Measurements from ENCODE around the gene NSMF.

NSMF gene

DNA sequence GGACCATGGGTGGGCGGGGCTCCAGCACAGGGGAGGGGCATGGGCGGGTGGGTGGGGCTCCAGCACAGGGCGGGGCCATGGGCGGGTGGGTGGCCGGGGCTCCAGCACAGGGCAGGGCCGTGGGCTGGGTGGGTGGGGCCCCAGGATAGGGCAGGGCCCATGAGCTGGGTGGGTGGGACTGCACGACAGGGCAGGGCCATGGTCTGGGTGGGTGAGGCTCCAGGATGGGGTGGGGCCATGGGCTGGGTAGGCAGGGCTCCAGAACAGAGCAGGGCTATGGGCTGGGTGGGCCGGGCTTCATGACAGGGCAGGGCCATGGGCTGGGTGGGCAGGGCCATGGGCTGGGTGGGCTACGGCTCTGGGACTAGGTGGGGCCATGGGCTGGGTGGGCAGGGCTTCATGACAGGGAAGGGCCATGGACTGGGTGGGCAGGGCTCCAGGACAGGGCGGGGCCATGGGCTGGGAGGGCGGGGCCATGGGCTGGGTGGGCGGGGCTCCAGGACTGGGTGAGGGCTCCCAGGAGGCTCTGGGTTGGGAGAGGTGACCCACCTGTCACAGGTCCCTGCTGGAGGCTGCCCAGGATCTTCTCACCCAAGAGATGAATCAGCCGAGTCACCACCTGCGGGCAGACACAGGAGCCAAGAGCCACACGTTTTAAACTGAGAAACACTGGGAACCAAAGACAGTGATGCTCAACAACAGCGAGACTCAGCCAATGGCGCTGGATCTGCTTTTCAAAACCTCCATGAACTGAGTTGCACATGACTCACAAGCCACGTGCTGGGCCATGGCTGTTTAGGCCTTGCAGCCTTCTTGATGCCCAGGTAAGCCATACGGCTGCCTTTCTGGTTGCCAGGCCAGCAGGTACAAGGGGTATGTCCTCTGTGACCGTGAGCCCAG lies 33.6 kb upstream of the NSMF start:
- no peak for DNase-seq

DNA sequence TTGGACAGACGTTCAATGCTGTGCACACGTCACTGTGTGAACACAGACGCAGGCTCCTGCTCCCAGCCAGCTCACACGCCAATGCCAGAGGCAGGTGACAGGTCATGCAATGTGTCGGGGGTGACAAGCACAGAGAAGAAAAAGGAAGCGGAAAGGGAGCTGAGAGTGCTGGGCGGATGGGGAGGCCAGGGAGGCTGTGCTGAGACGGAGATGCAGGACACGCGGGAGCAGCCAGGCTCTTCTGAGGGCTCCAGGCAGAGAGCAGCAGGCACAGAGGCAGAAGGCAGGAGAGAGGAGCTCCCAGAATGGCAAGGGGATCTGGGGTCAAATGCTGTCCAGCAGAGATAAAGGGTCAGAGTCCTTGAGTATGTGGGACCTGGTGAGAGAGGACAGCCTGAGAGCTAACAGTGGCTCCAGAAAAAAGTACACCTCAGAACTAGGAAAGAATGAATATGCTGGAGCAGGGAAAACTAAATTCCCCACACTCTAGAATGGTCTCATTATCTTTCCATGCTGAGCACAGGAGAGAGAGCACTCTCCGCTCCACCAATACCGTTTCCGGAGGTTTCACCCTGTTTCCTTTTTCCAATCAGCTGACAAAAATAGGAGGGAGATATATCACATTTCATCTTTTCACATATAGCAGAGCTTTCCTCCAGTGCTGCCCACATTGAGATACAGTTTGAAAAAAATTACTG lies 32.8 kb upstream of the NSMF start:
- no peak for DNase-seq

DNA sequence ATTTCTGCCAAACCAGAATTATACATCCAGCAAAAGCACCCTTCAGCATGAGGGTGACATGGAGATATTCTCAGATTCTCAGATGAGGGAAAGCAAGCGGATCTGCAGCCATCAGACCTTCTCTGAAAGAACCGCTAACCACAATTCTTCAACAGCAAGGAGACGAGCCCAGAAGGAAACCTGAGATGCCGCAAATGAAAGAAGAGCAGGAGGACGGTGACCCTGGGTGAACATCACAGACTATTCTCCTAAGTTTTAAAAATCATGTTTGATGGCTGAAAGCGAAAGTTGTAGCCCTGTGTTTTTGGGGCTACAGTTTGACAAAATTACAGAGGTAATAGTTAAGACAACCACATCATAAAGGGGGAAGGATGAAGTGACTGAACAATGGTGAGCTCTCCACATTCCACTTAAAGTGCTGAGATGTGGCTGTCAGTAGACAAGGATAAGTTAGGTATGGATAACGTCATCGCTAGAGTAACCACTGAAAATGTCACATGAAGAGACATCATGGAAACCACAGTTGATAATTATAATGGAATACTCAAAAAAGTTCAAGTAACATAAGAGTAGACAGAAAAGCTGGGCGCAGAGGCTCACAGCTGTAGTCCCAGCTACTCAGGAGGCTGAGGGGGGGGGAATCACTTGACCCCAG lies 31.5 kb upstream of the NSMF start:
- DNase-seq = no peak

DNA sequence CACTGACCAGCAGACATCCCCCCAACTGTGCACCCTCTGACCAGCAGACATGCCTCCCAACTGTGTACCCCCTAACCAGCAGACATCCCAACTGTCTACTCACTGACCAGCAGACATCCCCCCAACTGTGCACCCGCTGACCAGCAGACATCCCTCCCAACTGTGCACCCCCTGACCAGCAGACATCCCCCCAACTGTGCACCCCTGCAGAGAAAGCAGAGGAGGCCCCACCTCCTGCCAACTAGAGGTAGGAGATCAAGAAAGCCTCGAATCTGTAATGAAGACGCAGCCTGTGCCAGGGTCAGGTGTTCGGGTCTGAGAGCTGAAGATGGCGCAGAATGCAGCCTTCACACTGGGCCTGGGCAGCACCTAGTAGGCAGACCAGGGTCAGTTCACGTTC lies 29.8 kb upstream of the NSMF start:
- DNase-seq = no peak

DNA sequence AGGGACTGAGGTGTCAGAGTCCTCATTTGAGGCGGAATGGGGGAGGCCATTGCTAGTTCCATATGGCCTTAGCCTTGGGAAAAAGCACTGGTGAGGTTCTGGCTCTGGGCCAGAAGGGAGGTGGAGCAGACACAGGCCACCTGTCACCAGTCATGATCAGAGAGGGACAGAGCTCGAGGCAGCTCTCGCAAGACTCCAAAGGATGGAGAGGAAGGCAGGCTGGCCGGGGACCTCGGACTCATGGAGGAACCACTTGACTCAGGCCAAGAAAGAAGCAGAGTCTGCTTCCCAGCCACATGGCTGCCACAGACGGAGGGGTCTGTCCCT lies 29.2 kb upstream of the NSMF start:
- no peak for DNase-seq

DNA sequence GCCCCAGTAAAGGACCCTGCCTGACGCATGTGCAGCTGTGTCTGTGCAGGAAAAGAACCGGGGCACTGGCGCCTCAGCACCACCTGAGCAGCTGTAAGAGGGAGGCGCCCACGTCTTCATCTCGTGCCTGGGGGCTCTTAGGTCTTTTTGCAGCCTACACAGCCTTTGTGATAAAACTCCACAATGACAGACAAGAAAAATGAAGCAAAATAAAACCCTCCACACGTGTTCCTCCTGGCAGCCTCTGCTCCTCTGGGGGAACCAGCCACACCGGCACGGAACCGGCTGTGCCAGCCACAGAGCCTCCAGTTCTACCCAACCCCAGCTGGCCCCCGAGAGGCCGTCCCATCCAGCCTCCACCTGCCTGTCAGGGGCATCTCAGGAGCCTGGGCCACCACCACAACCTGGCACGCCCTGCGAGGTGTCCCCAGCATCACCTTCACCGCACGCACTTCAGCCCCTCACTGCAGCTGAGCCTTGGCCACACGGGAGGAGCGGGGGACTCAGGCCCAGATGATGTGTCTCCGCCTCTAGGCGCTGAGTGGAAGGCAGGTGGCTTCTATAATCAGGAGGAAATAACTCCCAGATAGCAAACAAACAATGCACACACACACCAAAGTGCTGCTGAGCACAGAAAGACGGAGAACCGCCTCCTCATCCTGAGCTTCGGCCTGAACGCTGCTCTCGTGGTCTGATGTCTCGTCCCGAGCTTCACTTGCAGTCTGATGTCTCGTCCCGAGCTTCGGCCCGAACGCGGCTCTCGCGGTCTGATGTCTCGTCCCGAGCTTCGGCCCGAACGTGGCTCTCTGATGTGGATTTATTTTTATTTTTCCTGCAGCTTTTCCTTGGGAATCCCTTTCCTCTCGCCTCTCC lies 28.6 kb upstream of the NSMF start:
- DNase-seq = no peak

DNA sequence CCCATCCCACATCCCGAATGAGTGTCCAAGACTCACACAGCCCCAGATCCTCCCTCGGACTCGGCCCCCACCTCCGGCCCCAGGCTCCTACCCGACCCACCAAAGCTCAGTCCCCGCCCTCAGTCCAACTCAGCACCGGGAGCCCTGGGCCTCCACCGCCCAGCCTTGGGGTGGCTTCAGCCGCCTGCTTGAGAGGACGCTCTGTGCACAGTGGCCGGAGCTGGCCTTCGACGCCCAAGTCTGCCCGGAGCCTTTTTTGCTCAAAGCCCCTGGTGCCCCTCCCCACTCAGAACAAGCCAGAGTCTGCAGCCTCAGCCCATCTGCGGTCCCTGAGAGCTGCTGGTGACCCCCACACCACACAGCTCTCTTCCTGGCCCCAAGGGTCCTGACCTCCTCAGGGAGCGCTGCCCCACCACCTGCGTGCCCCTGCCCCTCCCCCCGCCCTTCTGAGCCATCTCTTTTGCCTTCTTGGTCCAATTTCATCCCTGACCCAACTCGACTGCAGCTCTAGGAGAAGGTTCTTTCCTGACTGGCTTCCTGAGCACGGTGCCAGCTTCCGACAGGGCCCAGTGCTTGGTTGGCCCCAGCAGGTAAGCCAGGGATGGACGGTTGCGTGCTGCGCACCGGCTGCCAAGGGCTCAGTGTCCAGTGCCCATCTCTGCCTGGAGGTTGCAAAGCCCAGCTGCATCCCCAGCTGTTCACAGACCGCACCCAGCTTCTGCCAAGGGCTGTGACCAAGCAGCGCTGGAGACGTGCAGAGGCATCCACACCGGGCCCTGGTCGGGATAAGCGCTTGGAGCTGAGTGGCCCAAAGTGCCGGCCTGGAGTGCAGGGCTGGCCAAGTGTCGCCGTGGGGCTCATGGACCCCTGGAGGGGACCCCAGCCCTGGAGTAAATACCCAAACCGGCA lies 27.7 kb upstream of the NSMF start:
- no peak for DNase-seq

DNA sequence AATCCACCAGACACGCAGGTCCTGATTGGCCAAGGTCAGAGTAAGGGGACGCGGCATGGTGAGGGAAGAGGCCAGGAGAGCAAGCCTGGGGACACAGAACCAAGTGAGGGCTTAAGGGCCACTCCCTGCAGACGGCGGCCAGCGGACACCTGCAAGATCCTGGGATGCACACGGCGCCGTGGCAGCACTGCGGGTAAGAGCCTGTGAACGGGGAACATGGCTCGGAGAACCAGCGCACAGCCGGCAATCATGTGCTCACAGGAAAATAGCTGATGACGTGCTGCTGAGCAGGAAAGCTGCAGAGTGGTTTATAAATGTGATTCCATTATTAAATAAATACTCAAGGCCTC lies 27.0 kb upstream of the NSMF start:
- no peak for DNase-seq

DNA sequence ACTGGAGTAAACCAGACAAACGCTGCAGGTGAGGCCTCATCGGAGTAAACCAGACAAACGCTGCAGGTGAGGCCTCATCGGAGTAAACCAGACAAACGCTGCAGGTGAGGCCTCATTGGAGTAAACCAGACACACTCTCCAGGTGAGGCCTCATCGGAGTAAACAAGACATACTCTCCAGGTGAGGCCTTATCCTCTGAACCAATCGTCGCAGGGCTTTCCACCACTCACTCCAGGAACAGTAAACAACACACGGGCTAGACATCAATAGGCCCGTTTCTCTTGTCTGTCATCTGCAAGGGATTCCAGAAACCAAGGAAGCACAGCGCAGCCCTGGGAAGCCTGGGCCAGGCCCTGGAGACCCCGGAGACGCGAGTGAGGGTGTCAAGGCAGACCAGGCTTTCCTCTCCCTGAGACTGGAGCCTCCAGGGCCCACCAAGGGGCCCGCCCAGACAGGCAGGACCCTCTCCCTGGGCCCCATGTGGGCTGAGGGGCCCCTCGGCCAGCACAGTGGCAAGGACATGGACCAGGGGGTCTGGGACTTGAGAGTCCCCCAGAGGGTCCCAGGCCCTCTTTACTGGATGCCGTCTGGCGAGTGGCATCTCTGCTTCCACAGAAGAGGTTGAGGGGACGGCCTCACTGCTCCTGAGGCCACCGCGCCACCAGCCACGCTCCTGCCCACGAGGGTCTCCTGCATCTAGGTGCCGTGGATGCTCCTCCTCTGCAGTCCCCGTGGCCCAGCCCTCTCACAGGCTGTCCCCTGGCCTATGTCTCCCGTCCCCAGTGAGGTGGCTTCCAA lies 26.4 kb upstream of the NSMF start:
- no peak for DNase-seq

DNA sequence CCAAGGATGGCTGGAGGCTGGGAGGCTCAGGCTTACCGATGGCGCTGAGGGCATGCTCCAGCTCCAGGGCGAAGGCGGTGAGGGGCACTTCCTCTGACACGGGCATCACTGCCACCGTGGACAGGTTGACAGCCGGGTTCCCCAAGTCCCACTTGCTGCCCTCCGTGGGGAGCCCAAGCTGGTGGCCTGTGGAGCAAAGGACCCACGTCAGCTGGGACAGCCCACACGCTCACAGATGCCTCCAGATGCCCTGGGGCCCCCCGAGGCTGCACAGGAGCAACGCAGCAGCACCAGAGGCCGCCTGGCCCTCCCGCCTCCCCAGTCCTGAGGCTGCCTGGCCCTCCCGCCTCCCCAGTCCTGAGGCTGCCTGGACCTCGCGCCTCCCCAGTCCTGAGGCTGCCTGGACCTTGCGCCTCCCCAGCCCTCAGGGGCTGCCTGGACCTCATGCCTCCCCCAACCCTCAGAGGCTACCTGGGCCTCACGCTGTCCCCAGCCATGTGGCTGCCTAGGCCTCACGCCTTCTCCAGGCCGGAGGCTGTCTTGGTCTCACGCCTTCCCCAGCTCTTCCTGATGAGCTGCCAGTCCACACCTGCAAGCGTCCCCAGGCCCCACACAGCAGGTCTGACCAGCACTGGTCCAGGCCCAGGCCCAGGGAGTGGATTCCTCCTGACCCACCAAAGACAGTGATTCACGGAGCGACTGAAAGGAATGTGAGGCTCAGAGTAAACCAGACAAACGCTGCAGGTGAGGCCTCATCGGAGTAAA lies 25.6 kb upstream of the NSMF start:
- DNase-seq = no peak

DNA sequence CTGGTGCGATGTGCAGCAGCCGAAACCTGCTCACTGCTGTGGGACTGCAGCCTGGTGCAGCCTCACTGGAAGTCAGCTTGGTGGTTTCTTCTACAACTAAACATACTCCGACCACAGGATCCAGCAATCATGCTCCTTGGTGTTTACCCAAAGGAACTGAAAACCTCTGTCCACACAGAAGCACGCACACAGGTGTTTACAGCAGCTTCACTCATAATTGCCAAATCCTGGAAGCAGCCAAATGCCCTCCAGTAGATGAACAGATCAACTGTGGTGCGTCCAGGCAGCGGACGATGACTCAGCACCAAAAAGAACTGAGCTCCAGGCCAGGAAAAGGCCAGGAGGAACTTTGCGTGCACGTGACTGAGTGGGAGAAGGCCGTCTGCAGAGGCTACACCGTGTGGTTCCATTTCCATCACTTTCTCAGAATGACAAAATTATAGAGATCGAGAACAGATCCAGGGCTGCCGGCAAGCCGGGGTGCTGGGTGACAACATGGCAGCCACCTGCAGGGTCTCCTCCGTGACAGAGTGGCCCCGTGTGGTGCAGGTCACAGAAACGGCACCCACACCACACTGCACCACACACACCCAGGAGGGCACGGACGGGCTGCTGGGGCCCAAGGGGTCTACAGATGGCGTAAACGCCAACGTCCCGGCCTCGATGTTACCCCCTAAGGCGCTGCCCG lies 23.1 kb upstream of the NSMF start:
- peak; percentile 18 for DNase-seq

DNA sequence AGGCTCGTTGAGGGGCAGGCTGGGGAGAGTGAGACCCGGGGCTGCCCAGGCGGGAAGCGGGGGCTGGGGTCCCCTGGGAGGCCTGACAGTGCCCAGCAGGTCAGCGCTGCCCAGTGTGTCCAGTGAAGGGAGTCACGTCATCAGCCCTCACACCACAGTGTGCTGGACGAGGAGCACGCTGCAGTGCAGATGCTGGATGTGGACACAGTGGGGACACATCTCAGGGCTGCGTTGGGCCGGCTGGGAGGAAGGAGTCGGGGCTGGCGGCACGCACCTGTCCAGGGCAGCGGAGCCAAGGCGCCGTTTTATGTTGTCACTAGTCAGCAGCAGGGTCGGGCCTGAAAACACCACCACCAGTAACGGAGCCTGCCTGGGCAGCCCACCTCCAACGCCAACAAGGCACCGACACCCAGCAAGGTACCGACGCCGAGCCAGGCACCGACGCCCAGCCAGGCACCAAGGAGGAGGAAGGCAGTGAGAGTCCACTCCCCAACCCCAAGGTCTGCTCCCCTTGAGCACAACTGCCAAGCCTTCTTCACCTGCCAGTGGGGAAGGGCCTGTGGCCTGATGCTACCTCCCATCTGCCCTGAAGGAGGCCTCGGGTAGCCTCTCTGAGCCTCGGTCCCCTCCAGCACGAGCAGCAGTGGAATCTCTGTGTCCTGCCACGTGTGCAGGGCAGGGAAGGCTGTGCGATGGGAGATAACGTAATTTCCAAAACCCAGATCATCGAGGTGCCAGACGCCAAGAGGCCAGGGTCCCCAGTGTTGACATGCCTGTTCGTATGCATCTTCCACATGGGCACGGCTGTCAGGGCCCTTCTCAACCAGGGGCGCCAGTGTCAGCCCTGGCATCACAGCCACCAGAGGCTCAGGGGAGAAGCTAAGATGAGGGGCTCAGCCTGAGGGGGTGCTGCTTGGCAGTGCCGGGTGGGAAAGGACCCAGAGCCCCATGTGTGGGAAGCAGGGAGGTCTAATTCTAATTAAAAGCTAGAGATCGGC lies 21.9 kb upstream of the NSMF start:
- DNase-seq = no peak

DNA sequence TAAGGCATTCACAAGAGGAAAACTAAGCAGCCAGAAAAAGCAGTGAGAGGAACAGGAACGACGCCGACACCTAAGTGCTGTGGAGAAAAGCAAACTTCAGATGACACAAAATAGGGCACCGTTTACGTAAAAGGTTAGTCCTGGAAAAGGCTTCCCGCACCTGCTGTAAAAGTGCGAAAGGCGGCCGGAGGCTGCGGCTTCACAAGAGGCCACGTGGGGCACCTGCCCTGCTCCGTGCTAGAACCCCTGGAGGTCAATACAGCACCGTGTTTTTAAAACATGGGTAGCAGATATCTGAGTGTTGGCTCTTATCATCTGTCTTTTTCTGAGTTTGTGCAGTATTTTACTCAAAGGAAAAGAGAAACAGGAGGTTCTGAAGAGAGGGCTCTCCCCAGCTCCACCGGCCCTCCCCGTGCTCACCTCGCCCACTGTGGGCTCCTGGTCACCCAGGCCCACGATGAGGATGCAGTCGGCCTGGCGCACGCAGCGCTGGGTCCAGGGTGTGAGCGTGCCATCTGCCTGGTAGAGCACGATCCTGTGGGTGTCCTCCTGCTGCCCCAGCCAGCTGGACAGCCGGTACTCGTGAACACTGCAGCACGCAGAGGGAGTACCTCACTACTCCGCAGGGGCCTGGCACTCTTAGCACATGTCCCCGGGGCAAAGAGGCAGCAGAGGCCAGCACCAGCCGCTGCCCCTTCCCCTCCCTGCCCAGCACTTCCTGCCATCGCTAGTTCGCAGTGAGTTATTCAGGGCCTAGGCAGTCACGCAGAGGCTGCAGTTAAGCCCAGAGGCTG lies 21.0 kb upstream of the NSMF start:
- no peak for DNase-seq

DNA sequence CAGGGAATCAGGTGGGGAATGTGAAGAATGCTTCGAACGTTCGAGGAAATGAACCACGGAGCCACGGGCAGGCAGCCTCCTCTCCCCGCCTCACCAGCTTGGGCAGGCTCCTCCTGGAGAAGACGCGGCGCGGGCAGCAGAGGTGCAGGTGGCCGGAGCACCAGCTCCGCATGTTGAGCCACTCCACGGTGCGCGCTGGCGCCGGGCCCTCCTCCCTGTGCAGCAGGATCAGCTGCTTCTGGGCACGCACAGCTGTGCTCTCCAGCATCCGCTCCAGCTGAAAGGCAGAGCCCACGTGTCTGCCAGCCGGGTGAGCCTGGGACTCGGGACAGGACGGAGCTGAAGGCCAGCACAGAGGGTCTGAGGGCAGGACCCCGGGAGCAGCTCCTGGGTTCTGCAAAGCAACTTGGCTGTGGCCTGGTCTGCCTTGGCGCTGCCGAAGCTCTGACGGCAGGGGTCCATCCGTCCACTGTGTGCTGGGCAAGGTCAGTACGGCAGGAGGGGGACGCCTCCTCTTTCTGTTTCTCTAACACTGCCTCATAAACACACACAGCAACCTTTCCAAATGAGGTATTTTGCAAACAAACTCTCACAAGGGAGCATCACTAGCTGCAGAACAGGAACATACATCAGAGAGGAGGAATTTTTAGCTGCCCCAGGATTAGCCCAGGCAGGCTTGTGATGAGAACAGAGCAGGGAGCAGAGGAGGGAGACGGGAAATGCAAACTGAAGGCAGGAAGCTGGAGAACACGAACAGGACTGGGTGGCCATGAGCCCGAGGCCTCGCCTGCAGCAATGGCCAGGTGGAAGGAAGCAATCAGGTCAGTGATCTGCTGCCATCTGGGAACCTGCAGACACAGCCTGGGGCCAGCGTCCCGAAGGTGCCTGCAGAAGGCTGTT lies 20.1 kb upstream of the NSMF start:
- no peak for DNase-seq

DNA sequence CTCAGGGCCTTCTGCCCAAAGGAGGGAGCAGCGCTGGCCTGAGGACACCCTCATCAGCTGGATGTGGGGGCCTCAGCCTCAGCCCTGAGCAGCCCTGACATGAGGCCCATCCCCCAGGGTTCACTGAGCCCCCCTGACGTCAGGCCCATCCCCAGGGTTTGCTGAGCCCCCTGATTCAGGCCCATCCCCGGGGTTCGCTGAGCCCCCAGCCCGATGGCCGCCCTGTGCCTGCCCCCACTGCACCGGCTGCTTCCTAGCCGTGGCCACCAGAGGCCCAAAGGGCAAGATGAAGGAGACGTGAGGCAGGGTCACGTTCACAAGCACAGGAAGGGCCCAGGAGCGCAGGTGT lies 19.5 kb upstream of the NSMF start:
- no peak for DNase-seq
